ENCODE results near the gene C4orf51. TPM values are rescaled to one million over a fixed set of nuclear protein-coding genes. Genes with fewer than 3 reads are reported as not detected.

C4orf51 gene
- total RNA-seq, 1 donor from 2014 or later: not detected

- no peaks in the 10 kb centered on the region for H3K36me3 Mint-ChIP-seq (ENCODE audit: low read depth)
- ATAC-seq (ENCODE audit: low read depth) (no peak), DNase-seq (no peak)
- TF ChIP-seq CTCF (IDR thresholded peaks at IDR 0.05): no peak
- H3K4me3 Mint-ChIP-seq: peak overlapping the region; percentile 2
- no peaks in the 10 kb centered on the region for H3K9me3 Mint-ChIP-seq
- no peak overlapping the region for H3K27ac Mint-ChIP-seq
- H3K4me1 Mint-ChIP-seq: peaks cover 11% of the 10 kb centered on the region
- peaks cover 6% of the 10 kb centered on the region for H3K27me3 Mint-ChIP-seq
- intact Hi-C loops (cut with micrococcal nuclease): loop anchor here (5.0 to 10.0 kb wide), 3 partner anchors 330 to 788 kb away; partner anchors contain the start of genes OTUD4 and SLC10A7
- POLR2A ChIA-PET: no interaction called here
- CTCF ChIA-PET: no interaction called here
Observed at GRCh38 chr4:145734576-145735346, 54.8 kb downstream of the C4orf51 start.

- Mint-ChIP-seq H3K27me3 (peaks cover under 1% of the 10 kb centered on the region), H3K4me1 (peaks cover 11% of the 10 kb centered on the region), H3K27ac (no peak overlapping the region), H3K4me3 (no peak overlapping the region), H3K9me3 (no peaks in the 10 kb centered on the region), H3K36me3 (ENCODE audit: low read depth) (no peaks in the 10 kb centered on the region)
- CTCF ChIA-PET: no interaction called here
- ATAC-seq (ENCODE audit: low read depth) (no peak), DNase-seq (no peak)
- no peak for TF ChIP-seq CTCF (IDR thresholded peaks at IDR 0.05)
- POLR2A ChIA-PET: no interaction called here
- intact Hi-C loops (cut with micrococcal nuclease): loop anchor here (10.0 kb wide), 1 partner anchor 329 kb away; no protein-coding TSS in a partner anchor
Observed at GRCh38 chr4:145735347-145735675, 55.4 kb downstream of the C4orf51 start.

- ATAC-seq (ENCODE audit: low read depth): no peak
- no peak for TF ChIP-seq CTCF (IDR thresholded peaks at IDR 0.05)
- no peaks in the 10 kb centered on the region for H3K9me3 Mint-ChIP-seq
- POLR2A ChIA-PET: no interaction called here
- intact Hi-C loops (cut with micrococcal nuclease): loop anchor here (10.0 kb wide), 1 partner anchor 329 kb away; no protein-coding TSS in a partner anchor
- no peak overlapping the region for H3K4me3 Mint-ChIP-seq
- CTCF ChIA-PET: no interaction called here
- no peak overlapping the region for H3K27ac Mint-ChIP-seq
- DNase-seq: no peak
- no peaks in the 10 kb centered on the region for H3K27me3 Mint-ChIP-seq
- H3K4me1 Mint-ChIP-seq: peaks cover 11% of the 10 kb centered on the region
- H3K36me3 Mint-ChIP-seq (ENCODE audit: low read depth): no peaks in the 10 kb centered on the region
Observed at GRCh38 chr4:145735827-145736226, 55.9 kb downstream of the C4orf51 start.

GRCh38 chr4:145736241-145736831, 56.4 kb downstream of the C4orf51 start:
- Mint-ChIP-seq H3K9me3 (no peaks in the 10 kb centered on the region), H3K36me3 (ENCODE audit: low read depth) (no peaks in the 10 kb centered on the region), H3K4me1 (peaks cover 11% of the 10 kb centered on the region), H3K4me3 (no peak overlapping the region), H3K27ac (no peak overlapping the region), H3K27me3 (peaks cover 4% of the 10 kb centered on the region)
- ATAC-seq (ENCODE audit: low read depth) (no peak), DNase-seq (no peak)
- TF ChIP-seq CTCF (IDR thresholded peaks at IDR 0.05): no peak
- CTCF ChIA-PET: no interaction called here
- intact Hi-C loops (cut with micrococcal nuclease): loop anchor here (10.0 kb wide), 1 partner anchor 328 kb away; no protein-coding TSS in a partner anchor
- POLR2A ChIA-PET: no interaction called here

- Mint-ChIP-seq H3K9me3 (no peaks in the 10 kb centered on the region), H3K27me3 (peaks cover 7% of the 10 kb centered on the region), H3K4me3 (no peak overlapping the region), H3K36me3 (ENCODE audit: low read depth) (no peaks in the 10 kb centered on the region), H3K4me1 (no peaks in the 10 kb centered on the region), H3K27ac (no peak overlapping the region)
- intact Hi-C loops (cut with micrococcal nuclease): loop anchor here (10.0 kb wide), 1 partner anchor 325 kb away; no protein-coding TSS in a partner anchor
- no peak for ATAC-seq (ENCODE audit: low read depth)
- no peak for DNase-seq
- POLR2A ChIA-PET: no interaction called here
- CTCF ChIA-PET: no interaction called here
- no peak for TF ChIP-seq CTCF (IDR thresholded peaks at IDR 0.05)
Observed at GRCh38 chr4:145739845-145740244, 59.9 kb downstream of the C4orf51 start.
